ENCODE data around the gene PSIP1. TPM values are rescaled to one million over a fixed set of nuclear protein-coding genes. Genes with fewer than 3 reads are reported as not detected.

PSIP1 gene
- total RNA-seq, 1 experiment from 2014 or later: 70.0 TPM

- TF ChIP-seq CTCF (conservative IDR thresholded peaks at IDR 0.05; ENCODE audit: low read depth, low read length): no peak
- TF ChIP-seq EZH2 (IDR thresholded peaks at IDR 0.05; ENCODE audit: borderline replicate concordance, low read depth, low read length, poor library complexity, severe bottlenecking): no peak
- BruUV-seq (replicated peaks): TSS peak; percentile 96
- Histone ChIP-seq H3K4me1 (ENCODE audit: insufficient read depth, low read length, poor library complexity, severe bottlenecking) (no peaks in the 10 kb centered on the region), H3K4me3 (ENCODE audit: low read depth, low read length, poor library complexity, severe bottlenecking) (peak overlapping the region; percentile 90), H3K36me3 (ENCODE audit: insufficient read depth, low read length, poor library complexity, severe bottlenecking) (no peaks in the 10 kb centered on the region), H3K27ac (ENCODE audit: low read depth, low read length, poor library complexity, severe bottlenecking) (peak overlapping the region; percentile 80), H3K9me3 (ENCODE audit: low read depth, low read length, poor library complexity, severe bottlenecking) (no peaks in the 10 kb centered on the region), H3K27me3 (replicated peaks; ENCODE audit: insufficient read depth, low read depth, low read length, poor library complexity) (no peaks in the 10 kb centered on the region)
- DNase-seq (ENCODE audit: low spot score): no peak
- POLR2A ChIA-PET (ENCODE audit: low non-redundant PET): no interaction called here
- intact Hi-C loops (cut with micrococcal nuclease; ENCODE audit: unreplicated experiment): loop anchor here (10.0 kb wide), 1 partner anchor 147 kb away; no protein-coding TSS in a partner anchor
- CTCF ChIA-PET: no interaction called here
These were observed 88.8 kb downstream of the PSIP1 start for GRCh38 chr9:15421990-15422371.

GRCh38 chr9:15421532-15421931, 89.2 kb downstream of the PSIP1 start:
- no TSS peak for BruUV-seq (replicated peaks)
- TF ChIP-seq EZH2 (IDR thresholded peaks at IDR 0.05; ENCODE audit: borderline replicate concordance, low read depth, low read length, poor library complexity, severe bottlenecking): no peak
- no peak for TF ChIP-seq CTCF (conservative IDR thresholded peaks at IDR 0.05; ENCODE audit: low read depth, low read length)

GRCh38 chr9:15420796-15421195, 90.0 kb downstream of the PSIP1 start:
- intact Hi-C loops (cut with micrococcal nuclease; ENCODE audit: unreplicated experiment): loop anchor here (10.0 kb wide), 1 partner anchor 146 kb away; no protein-coding TSS in a partner anchor
- Histone ChIP-seq H3K27me3 (replicated peaks; ENCODE audit: insufficient read depth, low read depth, low read length, poor library complexity) (no peaks in the 10 kb centered on the region), H3K36me3 (ENCODE audit: insufficient read depth, low read length, poor library complexity, severe bottlenecking) (no peaks in the 10 kb centered on the region), H3K4me1 (ENCODE audit: insufficient read depth, low read length, poor library complexity, severe bottlenecking) (no peaks in the 10 kb centered on the region), H3K27ac (ENCODE audit: low read depth, low read length, poor library complexity, severe bottlenecking) (no peak overlapping the region), H3K9me3 (ENCODE audit: low read depth, low read length, poor library complexity, severe bottlenecking) (no peaks in the 10 kb centered on the region), H3K4me3 (ENCODE audit: low read depth, low read length, poor library complexity, severe bottlenecking) (no peak overlapping the region)
- TF ChIP-seq EZH2 (IDR thresholded peaks at IDR 0.05; ENCODE audit: borderline replicate concordance, low read depth, low read length, poor library complexity, severe bottlenecking) (no peak), CTCF (conservative IDR thresholded peaks at IDR 0.05; ENCODE audit: low read depth, low read length) (no peak)
- CTCF ChIA-PET: no interaction called here
- no TSS peak for BruUV-seq (replicated peaks)
- POLR2A ChIA-PET (ENCODE audit: low non-redundant PET): no interaction called here
- DNase-seq (ENCODE audit: low spot score): no peak

More at GRCh38 chr9:15421532-15421931, 89.2 kb downstream of the PSIP1 start:
- no peak for DNase-seq (ENCODE audit: low spot score)
- ChIA-PET CTCF (no interaction called here), POLR2A (ENCODE audit: low non-redundant PET) (no interaction called here)
- intact Hi-C loops (cut with micrococcal nuclease; ENCODE audit: unreplicated experiment): loop anchor here (10.0 kb wide), 1 partner anchor 147 kb away; no protein-coding TSS in a partner anchor
- H3K36me3 ChIP-seq (ENCODE audit: insufficient read depth, low read length, poor library complexity, severe bottlenecking): no peaks in the 10 kb centered on the region
- H3K9me3 ChIP-seq (ENCODE audit: low read depth, low read length, poor library complexity, severe bottlenecking): no peaks in the 10 kb centered on the region
- H3K27me3 ChIP-seq (replicated peaks; ENCODE audit: insufficient read depth, low read depth, low read length, poor library complexity): no peaks in the 10 kb centered on the region
- no peak overlapping the region for H3K4me3 ChIP-seq (ENCODE audit: low read depth, low read length, poor library complexity, severe bottlenecking)
- H3K27ac ChIP-seq (ENCODE audit: low read depth, low read length, poor library complexity, severe bottlenecking): no peak overlapping the region
- no peaks in the 10 kb centered on the region for H3K4me1 ChIP-seq (ENCODE audit: insufficient read depth, low read length, poor library complexity, severe bottlenecking)
